KOPT-K1 (cell line): ENCODE data around the gene UBE2QL1.

Source experiments
- H3K27ac ChIP-seq: fragments of 200-600 bp; sonication (generic); 2 replicates; pipeline ENCODE4 v1.5.1; 2016; ENCODE audit warnings: antibody characterized with exemption, mild to moderate bottlenecking, low read depth, low read length; ENCODE audit not compliant: poor library complexity, severe bottlenecking
- H3K36me3 ChIP-seq: fragments of 200-600 bp; sonication (generic); 2 replicates; pipeline ENCODE4 v1.5.1; 2017; ENCODE audit warnings: antibody characterized with exemption, mild to moderate bottlenecking, low read length, moderate library complexity; ENCODE audit not compliant: insufficient read depth
- H3K9me3 ChIP-seq: fragments of 200-600 bp; sonication (generic); 2 replicates; pipeline ENCODE4 v1.5.1; 2017; ENCODE audit warnings: antibody characterized with exemption, low read length, mild to moderate bottlenecking; ENCODE audit not compliant: insufficient read depth, poor library complexity, severe bottlenecking

Gene UBE2QL1

DNA sequence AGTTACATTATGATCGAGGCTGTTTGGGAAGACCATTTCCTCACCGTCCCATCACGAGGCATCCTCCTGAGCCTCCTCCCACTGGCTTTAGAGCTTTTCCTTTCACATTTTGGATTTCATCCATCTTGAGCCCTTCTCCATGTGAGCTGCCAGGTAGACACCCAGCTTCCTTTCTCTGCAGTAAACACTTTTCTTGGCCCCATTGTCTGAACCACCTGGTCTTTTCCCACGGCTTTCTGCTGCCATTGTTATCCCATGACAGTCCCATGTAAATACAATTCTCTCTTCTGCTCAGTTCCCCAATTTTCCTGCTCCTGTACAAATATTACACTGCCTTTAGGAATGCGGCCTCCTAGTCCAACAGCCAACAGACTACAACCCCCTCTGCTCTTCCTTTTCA is 24.1 kb downstream of the UBE2QL1 start:
- Histone ChIP-seq H3K36me3 (no peaks in the 10 kb centered on the region), H3K9me3 (no peaks in the 10 kb centered on the region), H3K27ac (no peak overlapping the region)

- Histone ChIP-seq H3K9me3 (no peaks in the 10 kb centered on the region), H3K36me3 (no peaks in the 10 kb centered on the region), H3K27ac (no peak overlapping the region)
Observed at GRCh38 chr5:6473284-6473683, 24.6 kb downstream of the UBE2QL1 start.

DNA sequence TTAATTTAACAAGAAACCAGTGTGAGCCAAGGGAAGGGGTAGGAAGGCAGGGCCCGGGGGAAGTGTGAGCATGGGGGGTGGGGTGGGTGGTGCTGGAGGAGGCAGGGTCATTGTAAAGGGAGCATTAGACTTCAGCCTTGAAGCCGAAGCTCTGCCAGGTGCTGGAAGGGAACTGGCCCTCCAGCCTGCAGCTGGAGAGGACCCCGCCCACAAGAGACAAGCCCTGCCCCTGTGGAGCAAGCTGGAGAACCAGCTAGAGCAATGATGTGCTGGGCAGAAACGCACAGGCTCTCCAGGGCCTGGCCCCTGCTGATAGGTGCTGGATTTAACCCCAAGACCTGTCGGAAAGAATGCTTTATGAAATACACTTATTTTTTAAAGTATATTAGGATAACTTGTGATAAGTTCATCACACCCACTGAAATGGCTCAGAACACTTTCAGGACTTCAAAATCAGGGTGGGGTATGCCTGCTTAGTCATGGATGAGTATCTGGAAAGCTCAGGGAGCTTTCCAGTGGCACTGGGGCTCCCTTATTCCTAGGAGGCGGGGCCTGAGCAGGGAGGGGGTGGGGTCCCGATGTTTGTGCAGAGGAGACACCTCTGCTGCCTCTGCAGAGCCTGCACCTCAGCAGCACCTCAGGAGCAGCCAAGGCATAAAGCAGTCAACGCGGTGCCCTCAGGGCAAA is 27.1 kb downstream of the UBE2QL1 start:
- H3K27ac ChIP-seq, result no peak overlapping the region

DNA sequence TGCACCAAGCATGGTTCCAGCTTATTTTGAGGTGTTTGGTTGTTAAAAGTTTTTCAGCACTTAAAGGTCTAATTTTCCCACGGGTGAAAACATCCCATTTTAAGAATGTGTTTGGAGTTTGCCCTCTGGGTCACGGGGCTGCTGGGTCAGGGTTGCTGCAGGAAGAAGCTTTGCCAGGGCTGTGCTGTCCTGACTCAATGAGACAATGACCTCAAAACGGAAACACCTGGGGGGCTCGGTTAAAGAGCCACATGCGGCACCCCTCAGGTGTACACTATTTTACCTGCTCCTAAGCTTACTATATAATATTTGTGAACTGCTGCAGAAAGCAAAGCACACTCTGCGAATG is 27.6 kb downstream of the UBE2QL1 start:
- H3K9me3 ChIP-seq, result no peaks in the 10 kb centered on the region
- no peak overlapping the region for H3K27ac ChIP-seq
- H3K36me3 ChIP-seq, result no peaks in the 10 kb centered on the region

More for the DNA sequence above, 27.1 kb downstream of the UBE2QL1 start:
- Histone ChIP-seq H3K9me3 (no peaks in the 10 kb centered on the region), H3K36me3 (no peaks in the 10 kb centered on the region)

DNA sequence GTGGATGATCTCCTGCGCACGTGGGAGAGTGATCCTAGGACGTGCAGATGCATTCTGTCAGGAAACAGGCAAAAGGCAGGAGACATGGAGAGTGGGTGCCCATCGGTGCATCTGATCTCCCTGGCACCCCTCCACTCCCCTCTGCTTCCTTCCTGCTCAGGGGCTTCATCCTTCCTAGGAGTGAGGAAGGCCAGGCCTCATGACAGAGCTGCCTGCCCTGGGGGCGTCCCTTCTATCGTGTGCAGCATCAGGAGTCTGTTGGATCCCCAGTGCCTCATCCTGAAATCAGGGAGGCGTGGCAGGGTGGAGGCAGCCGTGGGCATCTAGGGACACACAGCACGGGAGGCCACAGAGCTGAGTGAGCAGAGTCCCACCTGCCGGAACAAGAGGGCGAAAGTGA is 30.1 kb downstream of the UBE2QL1 start:
- Histone ChIP-seq H3K9me3 (no peaks in the 10 kb centered on the region), H3K36me3 (no peaks in the 10 kb centered on the region), H3K27ac (no peak overlapping the region)

- H3K27ac ChIP-seq, result no peak overlapping the region
- no peaks in the 10 kb centered on the region for H3K36me3 ChIP-seq
- no peaks in the 10 kb centered on the region for H3K9me3 ChIP-seq
Observed at GRCh38 chr5:6480133-6481051, 31.7 kb downstream of the UBE2QL1 start.

DNA sequence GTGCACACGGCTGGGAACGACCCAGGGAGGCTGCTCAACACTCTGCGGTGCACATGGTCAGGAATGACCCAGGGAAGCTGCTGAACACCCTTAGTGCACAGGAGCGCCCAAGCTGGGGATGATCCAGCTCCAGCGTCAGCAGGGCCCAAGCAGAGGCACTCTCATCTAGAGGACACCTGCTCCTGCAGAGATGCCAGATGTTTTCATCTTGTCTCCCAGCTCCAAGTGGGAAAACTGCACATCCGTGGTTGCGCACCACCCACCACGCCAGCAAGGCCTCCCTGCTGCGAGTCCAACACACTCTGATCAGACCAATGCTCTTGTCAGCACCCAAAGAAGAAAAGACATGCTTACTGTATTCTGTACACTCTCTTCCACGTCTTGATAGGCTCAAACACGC is 34.1 kb downstream of the UBE2QL1 start:
- no peaks in the 10 kb centered on the region for H3K36me3 ChIP-seq
- no peaks in the 10 kb centered on the region for H3K9me3 ChIP-seq
- no peak overlapping the region for H3K27ac ChIP-seq

GRCh38 chr5:6483880-6484382 is 35.3 kb downstream of the UBE2QL1 start:
- Histone ChIP-seq H3K36me3 (no peaks in the 10 kb centered on the region), H3K9me3 (no peaks in the 10 kb centered on the region), H3K27ac (no peak overlapping the region)

GRCh38 chr5:6484446-6484845 is 35.8 kb downstream of the UBE2QL1 start:
- no peak overlapping the region for H3K27ac ChIP-seq
- no peaks in the 10 kb centered on the region for H3K9me3 ChIP-seq
- H3K36me3 ChIP-seq, result no peaks in the 10 kb centered on the region

DNA sequence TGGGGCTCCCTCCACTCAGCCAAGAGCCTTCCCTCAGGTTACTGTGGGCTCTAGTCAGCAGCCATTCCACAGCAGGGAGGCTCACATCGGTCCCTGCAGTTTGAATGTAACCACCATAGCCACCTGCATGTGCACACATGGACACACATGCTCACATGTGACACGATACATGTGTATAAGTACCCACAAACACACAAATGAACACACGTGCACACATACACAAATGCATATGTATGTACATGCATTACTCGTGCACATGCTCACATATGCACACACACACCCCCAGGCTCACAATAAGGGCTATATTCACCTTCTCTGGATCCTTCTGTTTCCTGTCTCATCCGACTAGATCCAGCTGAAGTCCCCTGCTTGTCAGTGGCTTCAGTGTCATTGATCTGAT is 36.2 kb downstream of the UBE2QL1 start:
- H3K27ac ChIP-seq, result no peak overlapping the region

DNA sequence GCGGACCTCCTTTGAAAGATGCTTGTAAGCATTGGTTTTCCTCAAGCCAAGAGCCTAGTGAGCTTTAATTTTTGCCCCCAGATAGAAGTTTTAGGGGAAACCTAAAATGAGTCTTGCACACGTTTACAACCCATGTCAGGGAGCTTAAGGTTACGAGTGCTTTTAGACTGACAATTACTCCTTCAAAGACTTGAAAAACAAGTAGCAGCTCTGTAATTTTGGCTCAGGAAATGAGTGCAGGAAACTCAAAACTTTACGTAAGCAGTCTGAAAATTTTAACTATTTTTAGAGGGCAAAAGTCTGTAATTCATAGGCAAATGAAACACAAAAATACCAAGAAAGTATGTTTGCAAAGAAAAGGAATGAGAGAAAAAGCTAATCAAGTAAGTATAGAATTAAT is 36.8 kb downstream of the UBE2QL1 start:
- Histone ChIP-seq H3K27ac (no peak overlapping the region), H3K36me3 (no peaks in the 10 kb centered on the region), H3K9me3 (no peaks in the 10 kb centered on the region)

More for the DNA sequence above, 36.2 kb downstream of the UBE2QL1 start:
- no peaks in the 10 kb centered on the region for H3K36me3 ChIP-seq
- no peaks in the 10 kb centered on the region for H3K9me3 ChIP-seq

DNA sequence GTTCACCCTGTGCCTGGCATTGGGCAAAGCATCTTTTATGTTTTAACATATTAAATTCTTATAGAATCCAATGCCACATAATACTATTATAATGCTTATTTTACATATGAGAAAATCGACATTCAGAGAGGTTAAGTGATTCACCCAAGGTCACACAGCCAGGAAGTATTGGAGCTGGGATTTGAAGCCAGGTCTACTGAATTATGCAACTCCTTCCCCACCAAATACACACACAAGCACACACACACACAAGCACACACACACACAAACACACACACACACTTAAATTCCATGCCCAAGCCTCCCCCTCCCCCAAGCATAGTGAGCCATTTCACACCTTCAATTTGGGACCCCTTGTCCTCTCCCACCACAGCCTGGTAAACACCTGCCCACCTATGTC is 37.4 kb downstream of the UBE2QL1 start:
- Histone ChIP-seq H3K27ac (no peak overlapping the region), H3K9me3 (no peaks in the 10 kb centered on the region), H3K36me3 (no peaks in the 10 kb centered on the region)

GRCh38 chr5:6487081-6487480 is 38.4 kb downstream of the UBE2QL1 start:
- Histone ChIP-seq H3K36me3 (no peaks in the 10 kb centered on the region), H3K9me3 (no peaks in the 10 kb centered on the region), H3K27ac (no peak overlapping the region)

DNA sequence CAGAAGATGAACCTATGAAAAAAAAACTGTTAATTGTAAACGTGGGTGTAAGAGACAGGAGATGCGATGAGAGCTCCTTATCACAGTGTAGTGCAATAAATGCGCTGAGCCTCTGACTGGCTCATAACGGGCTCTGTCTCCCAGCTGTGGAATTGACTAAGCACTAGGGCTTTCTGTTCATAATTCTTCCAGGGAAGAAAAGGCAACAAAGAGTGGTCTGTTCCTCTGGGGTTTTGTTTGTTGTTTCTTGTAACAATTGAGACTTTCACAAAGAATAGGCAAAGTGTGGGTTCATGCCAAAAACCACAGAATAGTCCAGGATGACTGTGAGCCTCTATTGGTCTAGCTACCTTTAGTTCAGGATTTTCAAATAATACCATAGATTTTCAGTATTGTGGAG is 39.4 kb downstream of the UBE2QL1 start:
- Histone ChIP-seq H3K27ac (no peak overlapping the region), H3K36me3 (no peaks in the 10 kb centered on the region), H3K9me3 (no peaks in the 10 kb centered on the region)

- H3K36me3 ChIP-seq, result no peaks in the 10 kb centered on the region
- no peaks in the 10 kb centered on the region for H3K9me3 ChIP-seq
- no peak overlapping the region for H3K27ac ChIP-seq
Observed at GRCh38 chr5:6489643-6490185, 41.1 kb downstream of the UBE2QL1 start.
